Hepatocyte (in vitro differentiated cells): ENCODE data around the gene PRSS8.

Experiments used
- CTCF ChIP-seq: fragments of 200-600 bp; sonication (generic); IDR thresholded peaks from 2 replicates; pipeline ENCODE4 v1.5.1; 2016; ENCODE audit warnings: antibody characterized with exemption, mild to moderate bottlenecking; ENCODE audit not compliant: poor library complexity
- EZH2 ChIP-seq: fragments of 200-600 bp; sonication (generic); IDR thresholded peaks from 2 replicates; pipeline ENCODE4 v1.6.1; 2016; ENCODE audit warnings: antibody characterized with exemption, mild to moderate bottlenecking, borderline replicate concordance

GRCh38 chr16:31142109-31143010 lies 6.8 kb upstream of the PRSS8 start:
- TF ChIP-seq EZH2 = no peak
- TF ChIP-seq CTCF = peak; percentile 96
